ACHN (cell line): ENCODE results near the gene FBXO40.

Source experiments
- DNase-seq: peaks from one replicate; pipeline ENCODE4 v3.0.0-alpha.2; 2015
- in situ Hi-C: cut with HindIII; loops from 2 replicates; pipeline ENCODE4 v1.10.0; 2017; ENCODE audit warnings: low sequenced_read_pairs, low pct_ligation_motif_present, low pct_unique_long_range_greater_than_20kb

FBXO40 gene

DNA sequence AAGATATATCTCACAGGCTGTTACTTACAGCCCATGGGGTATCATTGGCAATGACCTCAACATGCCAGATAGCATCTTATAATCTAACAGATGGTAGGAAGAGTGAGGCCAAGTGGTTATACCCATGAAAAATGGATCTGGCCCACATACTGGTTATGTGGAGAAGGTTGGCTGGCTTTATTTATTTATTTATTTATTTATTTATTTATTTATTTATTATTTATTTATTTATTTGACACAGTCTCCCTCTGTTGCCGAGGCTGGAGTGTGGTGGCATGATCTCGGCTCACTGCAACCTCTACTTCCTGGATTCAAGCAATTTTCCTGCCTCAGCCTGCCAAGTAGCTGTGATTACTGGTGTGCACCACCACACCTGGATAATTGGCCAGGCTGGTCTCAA, 11.6 kb downstream of the FBXO40 start:
- in situ Hi-C loops = no loop called here
- no peak for DNase-seq

DNA sequence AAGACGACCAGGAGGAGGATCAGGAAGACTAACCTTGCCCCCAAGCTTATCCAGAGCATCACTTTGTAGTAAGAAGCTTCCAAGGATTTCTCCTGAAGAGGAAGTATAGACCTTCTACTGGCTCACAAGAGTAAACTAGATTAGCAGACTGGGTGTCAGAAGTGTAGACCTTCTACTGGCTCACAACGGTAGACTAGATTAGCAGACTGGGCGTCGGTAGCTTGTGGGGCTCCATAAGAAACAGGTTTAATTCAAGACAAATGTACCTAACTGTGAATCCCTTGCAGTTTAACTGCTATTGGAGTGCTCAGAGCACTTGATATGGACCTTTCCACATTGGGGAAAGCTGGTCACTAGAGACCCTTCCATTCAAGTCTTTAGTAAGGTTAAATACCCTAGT, 12.9 kb downstream of the FBXO40 start:
- no peak for DNase-seq
- in situ Hi-C loops = no loop called here

DNA sequence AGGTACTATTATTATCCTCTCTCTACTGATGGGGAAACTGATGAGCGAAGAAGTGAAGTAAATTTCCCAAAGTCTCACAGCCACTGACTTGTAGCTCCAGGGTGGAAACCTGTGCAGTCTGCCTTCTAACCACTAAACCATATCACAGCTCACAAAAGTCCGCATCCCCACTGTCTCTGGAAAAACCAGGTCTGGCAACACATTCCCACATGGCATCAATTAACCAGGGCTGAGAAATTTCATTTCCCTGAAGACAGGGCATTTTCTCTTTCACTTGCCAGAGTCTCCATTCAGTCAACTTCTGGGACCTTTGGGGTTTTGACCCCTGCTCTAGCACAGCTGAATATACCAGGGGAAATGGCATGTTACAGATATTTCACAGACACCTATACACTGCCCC, 26.5 kb downstream of the FBXO40 start:
- DNase-seq = no peak
- in situ Hi-C loops = no loop called here

DNA sequence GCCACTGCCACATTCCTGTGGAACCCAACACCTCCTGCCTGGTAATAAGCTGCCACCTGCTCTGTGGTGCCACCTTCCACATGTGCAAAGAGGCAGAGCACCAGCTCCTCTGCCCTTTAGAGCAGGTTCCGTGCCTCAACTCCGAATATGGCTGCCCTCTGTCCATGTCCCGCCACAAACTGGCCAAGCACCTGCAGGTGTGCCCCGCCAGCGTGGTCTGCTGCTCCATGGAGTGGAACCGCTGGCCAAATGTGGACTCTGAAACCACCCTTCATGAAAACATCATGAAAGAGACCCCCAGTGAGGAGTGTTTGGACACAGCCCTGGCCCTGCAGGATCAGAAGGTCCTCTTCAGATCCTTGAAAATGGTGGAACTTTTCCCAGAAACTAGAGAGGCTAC, 28.3 kb downstream of the FBXO40 start:
- no peak for DNase-seq
- in situ Hi-C loops = no loop called here

DNA sequence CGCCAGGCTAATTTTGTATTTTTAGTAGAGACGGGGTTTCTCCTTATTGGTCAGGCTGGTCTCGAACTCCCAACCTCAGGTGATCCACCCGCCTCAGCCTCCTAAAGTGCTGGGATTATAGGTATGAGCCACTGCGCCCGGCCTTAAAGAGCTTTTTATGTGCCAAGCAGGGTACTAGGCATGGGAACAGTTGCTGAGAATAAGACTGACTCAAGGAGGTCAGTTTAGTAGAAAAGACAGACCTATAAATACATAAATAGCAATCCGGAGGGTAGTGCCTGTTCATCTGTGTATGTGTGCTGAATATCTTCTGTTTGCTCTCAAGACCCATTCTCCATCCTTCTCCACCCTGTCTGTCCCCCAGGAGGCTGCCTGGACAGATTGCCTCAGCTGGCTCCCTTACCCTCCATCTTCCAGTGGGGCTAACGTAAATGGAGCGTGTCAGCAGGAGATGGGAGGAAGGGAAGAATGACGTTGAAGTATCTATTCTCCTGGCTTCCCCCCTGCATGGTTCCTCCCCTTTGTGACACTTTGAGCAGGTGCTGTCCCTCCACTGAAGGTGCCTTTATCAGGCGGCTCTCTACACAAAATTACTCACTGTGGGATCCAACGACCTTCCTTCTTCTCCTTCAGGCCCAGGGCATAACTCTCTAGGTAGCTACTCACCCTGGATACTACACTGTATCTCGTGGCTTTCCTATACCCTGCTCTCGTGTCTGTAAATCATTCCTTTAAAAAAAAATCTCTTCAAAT, 31.1 kb downstream of the FBXO40 start:
- in situ Hi-C loops = no loop called here
- no peak for DNase-seq

DNA sequence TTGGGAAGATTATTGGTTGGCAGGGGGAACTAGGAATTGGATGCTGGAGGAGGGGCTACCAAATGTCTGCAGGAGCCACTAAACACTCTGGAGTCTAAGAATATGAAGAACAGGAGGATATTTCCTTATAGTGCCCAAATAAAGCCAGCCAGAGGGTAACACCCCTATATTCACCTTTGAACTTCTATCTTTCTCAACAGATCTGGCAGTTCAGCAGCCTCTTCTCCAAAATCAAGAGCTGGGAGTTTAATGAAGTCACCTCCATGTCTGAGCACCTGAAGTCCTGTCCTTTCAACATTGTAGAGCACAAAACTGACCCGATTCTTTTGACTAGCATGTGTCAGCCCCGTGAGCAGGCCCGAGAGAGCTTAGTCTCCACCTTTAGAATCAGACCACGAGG, 33.3 kb downstream of the FBXO40 start:
- no peak for DNase-seq

DNA sequence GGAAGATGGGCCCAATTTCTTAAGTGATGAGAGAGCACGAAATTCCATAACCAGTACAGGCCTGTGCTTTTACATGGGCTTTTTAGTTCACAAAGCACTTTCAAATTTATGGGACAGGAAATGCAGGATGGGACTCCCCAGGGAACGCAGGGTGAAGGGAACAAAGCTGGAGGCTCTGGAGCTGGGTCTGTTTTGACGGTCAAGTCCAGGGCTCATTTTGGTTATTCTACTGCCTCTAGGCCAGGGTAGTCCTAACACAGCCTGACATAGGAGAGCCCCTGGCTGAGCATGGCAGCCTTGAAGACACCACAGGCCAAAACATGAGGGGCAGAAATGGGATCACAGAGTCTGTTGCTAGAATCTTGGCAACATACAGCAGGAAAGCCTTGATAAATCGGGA, 34.0 kb downstream of the FBXO40 start:
- in situ Hi-C loops = no loop called here
- no peak for DNase-seq

More for the DNA sequence above, 33.3 kb downstream of the FBXO40 start:
- in situ Hi-C loops = no loop called here

DNA sequence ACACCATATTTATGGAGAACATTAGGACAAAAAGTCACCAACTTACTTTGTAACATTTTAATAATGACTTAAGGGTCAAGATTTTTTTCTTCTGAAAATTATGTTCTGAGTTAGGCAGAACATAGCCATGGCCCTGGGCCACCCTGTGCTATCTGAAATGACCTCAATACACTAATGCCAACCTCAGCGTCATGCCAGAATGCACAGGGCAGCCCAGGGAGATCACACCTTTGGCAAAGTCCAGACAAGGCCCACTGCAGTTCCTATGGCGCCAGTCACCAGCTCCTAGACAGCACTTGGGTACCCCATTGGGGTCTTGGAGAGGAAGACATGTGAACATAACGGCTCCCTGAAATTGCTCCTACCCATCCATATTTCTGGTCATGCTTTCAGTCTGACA, 34.4 kb downstream of the FBXO40 start:
- DNase-seq = no peak
- in situ Hi-C loops = no loop called here

DNA sequence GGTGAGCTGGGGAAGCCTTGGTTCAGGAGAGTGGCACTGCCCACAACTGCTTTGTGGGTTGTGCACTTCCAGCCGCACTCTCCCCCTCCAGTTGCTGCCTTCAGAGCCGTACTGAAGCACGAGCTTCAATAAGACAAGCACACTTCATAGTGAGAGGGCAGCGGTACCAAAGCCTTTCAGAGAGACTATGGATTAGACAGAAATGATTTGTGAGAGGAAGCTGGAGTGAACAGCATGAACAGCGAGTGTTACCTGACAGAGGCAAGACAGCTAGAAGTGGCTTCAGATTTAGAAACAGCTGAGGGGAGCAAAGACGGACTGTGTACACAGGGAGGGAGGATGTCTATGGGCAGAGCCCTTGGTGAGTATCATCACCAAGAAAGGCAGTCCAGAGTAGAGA, 36.4 kb downstream of the FBXO40 start:
- in situ Hi-C loops = no loop called here
- no peak for DNase-seq

DNA sequence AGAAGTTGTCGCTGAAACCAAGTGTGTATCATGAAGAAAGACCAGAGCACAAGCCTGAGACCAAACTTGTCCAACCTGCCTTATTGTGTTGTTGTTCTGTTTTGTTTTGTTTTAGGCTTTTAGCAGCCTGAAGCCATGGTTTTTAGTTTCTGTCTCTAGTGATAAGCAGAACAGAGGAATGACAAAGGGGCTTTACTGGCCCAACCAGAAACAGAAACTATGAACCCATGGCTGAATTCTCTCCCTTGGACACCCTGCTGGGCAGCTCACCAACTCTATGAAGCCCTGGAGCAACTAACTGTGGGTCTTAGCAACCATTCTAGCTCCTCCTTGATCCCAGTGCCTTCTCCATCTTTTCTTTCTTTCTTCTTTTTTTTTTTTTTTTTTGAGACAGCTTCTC, 37.2 kb downstream of the FBXO40 start:
- no peak for DNase-seq
- in situ Hi-C loops = no loop called here

DNA sequence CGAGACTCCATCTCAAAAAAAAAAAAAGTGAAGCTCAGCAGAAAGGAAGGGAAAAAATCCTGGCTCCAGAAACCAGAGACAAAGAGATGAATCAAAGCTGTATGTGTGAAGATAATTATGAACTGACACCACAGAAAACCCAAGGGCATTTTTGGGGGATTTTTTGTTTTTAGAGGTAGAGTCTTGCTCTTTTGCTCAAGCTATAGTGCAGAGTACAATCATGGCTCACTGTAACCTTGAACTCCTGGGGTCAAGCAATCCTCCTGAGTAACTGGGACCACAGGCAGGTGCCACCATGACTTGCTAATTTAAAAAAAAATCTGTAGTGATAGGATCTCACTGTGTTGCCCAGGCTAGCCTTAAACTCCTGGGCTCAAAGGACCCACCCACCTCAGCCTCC, 44.7 kb downstream of the FBXO40 start:
- DNase-seq = no peak
- in situ Hi-C loops = no loop called here

DNA sequence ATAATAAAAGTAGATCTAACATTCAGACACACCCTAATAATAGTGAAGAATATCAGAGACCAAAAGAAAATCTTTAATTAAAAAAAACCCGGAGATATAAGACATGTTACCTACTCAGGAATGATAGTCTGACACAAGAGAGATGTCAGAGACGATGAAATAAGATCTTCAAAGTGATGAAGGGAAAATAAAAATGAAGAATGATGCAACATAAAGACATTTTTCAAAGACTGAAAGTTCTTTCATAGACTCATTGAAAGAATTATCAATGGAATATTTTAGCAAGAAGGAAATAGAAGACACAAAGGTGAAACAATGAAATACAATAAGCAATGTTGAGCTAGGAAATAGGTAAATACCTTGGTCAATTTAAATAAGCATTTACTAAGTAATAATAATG, 47.9 kb downstream of the FBXO40 start:
- in situ Hi-C loops = no loop called here
- DNase-seq = no peak

DNA sequence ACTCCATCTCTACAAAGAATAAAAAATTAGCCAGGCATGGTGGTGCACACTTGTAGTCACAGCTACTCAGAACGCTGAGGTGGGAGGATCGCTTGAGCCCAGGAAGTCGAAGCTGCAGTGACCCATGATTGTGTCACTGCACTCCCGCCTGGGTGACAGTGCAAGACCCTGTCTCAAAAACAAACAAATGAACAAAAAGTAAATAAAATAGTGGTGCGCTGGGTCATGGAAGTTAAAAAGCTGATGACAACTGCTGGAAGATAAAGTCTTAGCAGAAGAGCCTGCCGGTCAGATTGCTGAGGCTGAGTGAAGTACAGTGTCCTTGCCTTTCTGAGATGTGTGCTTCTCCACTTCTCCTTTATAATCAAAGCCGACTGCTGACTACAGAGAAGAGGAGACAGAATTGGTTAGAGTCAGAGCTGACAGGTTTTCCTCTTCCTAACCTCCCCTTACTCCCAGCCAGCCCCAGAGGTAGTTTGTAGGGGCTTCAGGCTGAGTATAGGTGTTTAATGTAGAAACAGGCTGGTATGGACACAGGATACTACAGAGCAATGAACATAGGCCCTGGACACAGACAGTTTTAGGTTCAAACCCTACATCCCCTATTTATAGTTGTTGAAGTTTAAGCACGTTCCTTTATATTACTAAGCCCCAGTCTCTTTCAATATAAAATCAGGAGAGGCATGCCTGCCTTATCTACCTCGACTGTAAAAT, 49.6 kb downstream of the FBXO40 start:
- no peak for DNase-seq
- in situ Hi-C loops = no loop called here

DNA sequence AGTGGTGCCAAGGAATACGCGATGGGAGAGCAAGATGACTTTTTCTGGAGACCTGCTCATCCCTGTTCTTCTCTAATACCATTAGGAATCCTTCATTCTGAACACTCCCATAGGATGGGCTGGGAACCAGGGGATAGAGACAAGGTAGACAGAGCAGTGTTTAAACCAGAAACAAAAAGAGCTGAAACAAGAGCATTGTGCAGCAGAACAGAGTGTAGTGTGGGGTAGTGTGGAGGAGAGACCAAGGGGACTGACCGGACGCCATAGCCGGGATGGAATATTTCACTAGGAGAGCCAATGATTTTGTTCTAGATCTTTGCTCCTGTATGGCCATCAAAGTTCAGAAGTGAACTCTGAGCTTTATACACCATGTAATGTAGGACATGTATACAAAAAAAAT, 51.9 kb downstream of the FBXO40 start:
- in situ Hi-C loops = no loop called here
- DNase-seq = no peak

DNA sequence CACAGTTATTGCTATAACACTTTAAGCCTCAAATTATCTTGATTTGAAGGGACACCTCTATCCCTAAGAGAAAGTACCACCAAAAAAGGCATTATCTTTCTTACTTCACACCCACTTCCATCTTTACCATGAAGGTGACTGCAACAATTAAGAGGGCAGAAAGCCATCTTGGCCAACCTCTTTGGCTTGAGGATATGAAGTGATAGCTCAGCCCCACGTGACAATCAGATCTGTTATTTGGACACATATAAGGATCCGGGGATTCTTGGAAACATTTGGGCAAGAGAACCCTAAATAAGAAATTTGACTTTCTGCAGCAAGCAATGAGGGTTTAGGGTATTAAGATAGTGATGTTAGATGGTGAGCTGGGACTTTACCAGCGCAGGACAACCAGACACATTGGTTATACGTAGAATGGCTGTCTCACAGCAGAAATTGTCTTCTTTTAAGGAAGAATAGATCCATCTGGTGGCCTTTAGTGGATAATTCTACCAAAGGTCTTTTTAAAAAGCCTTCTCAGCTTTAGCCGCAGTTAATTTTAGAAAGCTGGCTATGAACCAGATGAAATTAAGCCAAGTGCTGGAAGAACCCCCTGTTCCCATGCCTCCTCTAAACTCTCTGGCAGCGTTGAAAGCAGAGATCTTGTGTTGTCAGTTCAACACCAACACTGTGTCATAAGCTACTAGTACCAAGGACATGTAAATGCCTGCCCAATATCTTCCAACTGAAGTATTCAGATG, 55.2 kb downstream of the FBXO40 start:
- DNase-seq = no peak
- in situ Hi-C loops = no loop called here

DNA sequence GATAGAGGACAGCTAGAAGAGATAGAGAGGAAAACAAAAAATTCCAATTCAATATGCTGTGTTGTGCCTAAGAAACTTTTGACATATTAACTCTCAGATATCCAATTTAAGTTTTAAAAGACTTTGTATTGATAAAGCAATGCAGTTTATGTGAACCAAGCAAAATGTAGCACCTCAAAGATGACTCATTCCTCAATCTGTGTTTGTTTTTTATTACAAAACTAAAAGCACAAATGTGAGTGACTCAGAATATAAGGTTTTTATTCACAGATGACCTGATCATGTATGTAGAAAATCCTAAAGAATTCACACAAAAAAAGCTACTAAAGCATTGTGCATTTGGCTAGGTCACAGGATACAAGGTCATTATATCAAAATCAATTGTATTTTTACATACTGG, 56.5 kb downstream of the FBXO40 start:
- in situ Hi-C loops = no loop called here
- DNase-seq = no peak

DNA sequence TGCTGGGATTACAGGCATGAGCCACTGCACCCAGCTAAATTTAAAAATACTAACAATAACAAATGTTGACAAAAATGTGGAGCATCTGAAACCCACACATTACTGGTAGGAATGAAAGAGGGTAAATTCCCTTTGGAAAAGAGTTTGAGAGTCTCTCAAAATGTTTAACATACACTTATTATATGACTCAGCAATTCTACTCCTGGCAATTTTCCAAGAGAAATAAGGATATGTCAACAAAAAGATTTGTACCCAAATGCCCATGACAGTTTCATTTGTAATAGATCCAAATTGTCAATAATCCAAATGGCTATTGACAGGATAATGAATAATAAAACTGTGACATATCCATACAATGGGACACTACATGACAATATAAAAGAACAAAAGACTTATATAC, 58.5 kb downstream of the FBXO40 start:
- peak; percentile 2 for DNase-seq
- in situ Hi-C loops = no loop called here

DNA sequence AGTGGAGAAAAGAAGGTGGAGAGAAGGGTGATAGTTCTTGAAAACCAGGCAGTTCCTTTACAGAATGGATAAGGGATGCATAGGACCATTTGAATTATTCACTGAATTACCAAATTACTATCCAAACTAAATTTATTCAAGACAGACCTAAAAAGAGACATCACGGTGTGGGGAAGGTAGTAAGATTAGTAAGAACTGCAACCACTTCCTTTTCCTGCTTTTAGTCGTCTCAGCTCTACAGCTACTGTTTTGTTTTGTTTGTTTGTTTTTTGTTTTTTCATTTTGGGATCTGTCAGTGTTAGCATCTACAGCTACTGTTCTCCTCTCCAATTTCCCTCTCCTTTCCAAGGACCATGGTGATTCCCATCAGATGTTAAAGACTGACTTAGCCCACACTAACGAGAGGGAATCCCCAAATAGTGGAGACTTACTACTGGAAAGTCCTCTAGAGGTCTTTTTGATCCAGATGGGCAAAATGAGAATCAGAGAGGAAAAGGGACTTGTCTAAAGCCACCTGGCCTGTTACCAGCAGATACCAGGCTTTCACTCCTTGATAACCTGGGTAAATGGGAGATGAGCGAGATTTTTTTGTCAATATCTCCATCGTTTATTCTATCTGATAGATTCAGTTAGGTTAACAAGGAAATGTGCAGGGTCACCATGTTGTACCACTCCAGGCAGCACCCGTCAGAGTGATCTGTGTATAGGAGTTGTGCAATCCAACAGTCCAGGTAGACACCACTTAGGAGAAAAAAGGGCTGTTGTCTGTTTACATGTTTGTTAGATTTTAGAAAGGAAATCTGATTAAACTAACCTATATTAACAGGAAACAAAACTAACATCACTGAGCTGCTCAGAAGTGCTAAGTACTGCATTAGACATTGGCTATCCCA, 61.6 kb downstream of the FBXO40 start:
- DNase-seq = no peak
- in situ Hi-C loops = no loop called here
